ENCODE results near the gene GTPBP4.

The GTPBP4 gene

DNA sequence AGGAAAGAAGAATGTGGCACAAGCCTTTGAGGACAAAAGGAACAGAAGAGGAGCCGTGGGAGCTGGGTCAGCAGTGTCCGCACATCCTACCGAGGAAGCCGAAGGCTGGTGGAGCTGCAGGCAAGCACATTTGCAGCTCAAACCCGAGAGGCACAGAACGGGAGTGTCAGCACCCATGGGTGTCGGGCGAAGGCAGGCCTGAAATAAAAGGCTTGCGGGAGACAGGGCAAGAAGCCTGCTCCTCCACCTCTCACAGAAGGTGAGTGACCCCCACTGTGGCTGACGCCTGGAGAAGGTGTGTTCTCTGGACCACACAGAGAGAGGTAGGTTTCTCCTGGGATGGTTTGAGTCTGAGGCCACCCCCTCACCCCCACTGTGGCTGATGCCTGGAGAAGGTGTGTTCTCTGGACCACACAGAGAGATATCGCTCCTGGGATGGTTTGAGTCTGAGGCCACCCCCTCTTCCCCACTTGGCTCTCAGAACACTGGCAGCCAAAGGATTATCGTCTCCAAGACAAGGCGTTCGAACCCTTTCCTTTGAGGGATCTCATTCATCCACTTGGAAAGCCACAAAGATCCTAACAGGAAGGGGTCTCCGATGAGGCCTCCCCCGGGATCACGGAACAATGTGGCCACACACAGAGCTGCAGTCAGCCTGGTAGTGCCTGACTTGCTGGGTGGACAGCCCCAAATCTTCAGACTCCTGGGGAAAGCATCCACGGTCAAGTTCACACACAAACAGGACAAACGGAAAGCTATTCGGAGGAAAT lies 21.6 kb upstream of the GTPBP4 start:
- no peak for DNase-seq (ENCODE audit: low read depth)

DNA sequence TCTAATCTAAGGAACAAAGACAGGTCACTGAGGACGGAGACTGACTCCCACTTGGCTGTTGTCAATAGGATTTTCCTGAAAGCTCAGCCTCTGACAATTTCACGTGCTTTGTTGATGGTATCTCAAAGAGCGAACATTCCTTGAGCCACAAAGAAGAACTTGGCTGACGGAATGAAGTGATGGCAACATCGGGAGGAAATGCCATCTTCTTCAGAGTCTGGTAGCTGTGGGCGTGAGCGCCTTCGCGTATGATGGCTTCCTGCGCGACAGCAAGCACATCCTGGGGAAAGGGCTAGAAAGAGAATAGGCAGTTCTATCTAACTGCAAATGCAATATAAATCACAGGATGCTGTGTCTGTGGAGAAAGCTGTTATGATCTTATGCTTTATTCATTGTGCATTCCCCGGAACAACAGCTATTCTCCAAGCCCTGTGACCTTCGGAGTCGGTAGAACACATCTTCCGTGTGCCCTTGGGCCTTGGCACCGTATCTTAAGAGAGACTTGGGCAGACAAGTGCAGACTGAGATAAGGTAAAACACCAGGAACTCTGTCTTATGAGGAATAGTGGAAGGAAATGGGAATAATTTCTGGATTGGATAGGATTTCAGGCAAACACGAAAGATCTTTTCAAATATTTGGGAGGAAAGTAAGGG lies 19.6 kb upstream of the GTPBP4 start:
- no peak for DNase-seq (ENCODE audit: low read depth)

DNA sequence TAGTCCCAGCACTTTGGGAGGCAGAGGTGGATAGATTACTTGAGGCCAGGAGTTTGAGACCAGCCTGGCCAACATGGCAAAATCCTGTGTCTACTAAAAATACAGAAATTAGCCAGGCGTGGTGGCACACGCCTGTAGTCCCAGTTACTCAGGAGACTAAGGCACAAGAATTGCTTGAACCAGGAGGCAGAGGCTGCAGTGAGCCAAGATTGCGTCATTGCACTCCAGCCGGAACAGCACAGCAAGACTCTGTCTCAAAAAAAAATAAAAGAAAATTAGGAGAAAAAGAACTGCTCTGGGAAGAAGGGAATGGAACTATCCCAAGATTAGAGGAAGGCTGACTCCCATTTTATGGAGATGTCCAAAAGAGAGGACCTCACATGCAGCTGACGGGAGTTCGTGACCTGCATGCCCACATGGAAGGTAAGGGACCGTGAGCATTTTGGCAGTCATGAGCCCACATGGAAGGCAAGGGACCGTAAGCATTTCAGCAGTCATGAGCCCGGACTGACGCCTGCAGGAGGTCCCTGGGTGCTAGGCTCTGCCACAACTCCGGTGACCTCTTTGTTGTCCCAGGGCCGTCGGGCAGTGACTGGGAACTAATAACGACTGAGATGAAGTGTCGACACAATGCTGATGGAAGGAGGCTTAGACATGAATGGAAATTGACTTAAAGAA lies 18.6 kb upstream of the GTPBP4 start:
- no peak for DNase-seq (ENCODE audit: low read depth)

DNA sequence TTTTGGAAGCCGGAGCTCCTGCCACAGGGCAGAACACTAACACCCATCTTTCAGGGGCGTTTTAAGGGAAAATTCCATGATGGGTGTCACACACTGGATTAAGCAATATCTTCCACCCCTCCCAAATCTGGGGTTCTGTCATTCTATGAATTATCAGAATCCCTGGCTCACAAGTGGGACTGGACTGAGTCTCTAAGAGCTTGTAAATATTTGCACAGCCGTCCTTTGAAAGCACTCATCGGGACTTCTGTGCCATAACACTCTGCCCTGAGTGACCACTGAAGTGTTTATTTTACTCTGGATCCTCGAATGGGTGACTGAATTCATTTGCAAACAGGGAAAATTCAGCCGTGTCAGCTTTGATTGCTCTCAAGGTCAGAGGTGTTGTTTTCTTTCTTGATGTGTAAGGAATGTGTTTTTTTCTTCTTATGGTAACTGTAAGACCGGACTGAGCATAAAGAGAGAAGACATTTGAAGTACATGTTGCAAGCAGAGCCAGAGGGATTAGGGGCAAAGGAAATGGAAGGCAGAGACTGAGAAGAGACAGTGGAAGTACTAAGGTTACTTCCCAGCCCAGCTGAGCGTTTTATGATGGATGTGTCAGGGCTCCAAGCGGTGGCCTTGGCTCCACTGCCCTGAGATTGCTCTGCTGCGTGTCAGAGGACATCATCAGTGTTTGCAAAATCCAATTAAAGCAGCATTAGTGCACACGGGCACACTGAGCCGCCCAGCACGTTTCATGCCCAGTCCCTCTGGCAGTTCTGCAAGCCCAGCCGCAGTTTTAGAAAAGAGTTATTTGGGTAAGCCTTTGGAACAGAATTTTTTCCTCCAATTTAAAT lies 17.7 kb upstream of the GTPBP4 start:
- DNase-seq (ENCODE audit: low read depth), result no peak

DNA sequence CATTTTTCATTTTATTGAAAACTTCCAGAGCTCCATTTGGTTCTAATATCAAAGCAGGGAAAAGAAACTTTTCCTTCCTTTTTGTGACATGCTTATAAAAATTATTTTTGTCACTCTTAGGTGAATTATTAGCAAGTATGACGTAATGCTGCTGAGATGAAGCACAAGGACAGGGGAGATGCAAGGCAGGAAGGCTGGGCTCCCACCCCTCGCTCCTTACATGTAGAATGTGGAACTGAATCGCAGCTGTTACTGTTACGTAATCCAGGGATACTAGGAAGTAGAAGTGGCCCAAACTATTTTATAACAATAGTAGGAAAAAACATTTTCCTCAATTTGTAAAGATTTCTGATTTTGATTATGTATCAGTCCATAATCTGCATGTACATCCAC lies 17.1 kb upstream of the GTPBP4 start:
- DNase-seq (ENCODE audit: low read depth), result no peak

DNA sequence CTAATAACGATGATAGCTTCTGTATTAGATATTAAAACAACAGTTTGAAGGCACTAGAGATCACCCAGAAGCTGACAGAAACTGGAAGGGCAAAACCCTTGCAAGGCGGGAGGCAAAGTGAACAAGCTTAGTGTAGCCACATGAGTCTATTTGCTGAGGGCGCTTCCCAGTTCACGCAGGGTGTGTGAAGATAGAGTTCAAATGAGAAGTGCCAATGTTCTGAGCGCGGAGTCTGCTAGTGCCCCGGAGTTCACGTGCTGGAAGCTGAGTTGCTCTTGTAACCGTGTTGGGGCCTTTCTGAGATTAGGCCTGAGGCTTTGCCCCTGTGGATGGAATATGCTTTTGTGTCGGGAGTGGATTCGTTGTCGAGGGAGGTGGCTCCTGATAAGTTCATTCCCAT lies 16.6 kb upstream of the GTPBP4 start:
- no peak for DNase-seq (ENCODE audit: low read depth)

DNA sequence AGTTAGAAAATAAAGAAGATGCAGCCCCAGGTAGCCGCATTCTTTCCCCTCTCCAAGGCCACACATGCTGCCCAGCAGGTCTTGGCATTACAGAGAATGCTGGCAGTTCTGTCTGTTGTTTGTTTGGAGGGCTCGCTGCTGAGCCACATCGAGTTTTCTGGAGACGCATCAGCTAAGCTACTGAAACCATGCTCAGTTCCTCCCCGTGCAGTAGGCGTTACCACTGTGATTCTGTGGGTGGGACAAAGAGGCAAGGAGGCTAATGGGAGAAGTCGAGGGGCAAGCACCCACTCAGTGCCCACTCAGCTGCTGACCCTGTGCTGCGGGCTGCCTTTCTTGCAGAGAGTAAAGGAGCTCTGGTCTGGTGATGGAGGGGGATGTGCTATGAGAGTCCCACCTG lies 15.5 kb upstream of the GTPBP4 start:
- DNase-seq (ENCODE audit: low read depth), result no peak

DNA sequence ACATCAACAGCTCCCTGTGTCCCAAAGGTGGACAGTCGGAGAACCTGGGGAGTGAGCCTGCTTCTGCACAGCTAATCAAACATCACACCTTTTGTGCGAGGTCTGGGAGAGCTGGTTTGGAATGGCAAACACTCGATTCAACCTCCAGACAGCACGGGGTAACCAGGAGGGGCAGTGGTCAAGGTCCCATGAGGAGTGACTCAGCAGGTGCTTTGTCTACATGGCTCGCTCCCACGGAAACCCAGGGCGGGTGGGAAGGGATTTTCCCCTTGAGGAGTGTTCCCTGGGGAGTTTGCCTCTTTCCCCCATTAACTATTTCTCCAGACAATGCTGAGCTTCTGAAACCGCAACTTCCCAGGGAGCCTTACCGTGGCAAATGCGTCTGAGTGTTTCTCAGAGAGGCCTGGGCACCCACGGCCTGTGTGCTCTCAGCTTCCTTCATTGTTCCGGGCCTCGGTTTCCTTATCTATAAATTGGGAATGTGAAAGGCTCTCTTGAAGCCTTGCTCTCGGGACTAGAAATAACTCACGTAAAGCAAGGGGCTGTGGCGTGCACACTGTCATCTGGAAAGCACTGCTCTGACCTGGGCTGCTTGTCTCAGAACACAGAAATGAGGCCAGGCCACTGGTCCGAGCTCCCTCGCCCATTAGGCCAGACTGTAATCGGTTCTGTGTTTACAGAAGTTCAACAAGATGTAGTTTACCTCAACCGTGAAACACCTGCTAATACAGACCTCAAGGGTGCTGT lies 14.0 kb upstream of the GTPBP4 start:
- no peak for DNase-seq (ENCODE audit: low read depth)

DNA sequence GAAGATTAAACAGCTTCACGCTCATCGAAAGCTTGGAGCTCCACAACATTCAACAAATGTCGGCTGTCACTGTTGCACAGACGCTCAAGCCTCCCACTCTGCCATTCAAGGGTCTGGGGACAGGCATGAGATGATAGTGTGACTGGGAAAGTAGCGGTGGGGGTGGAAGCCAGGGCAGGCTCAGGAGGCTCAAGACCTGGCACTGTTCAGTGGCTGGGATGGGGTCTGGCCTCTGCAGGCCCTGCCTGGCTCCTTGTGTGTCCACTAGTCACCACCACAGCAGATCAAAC lies 13.5 kb upstream of the GTPBP4 start:
- no peak for DNase-seq (ENCODE audit: low read depth)

DNA sequence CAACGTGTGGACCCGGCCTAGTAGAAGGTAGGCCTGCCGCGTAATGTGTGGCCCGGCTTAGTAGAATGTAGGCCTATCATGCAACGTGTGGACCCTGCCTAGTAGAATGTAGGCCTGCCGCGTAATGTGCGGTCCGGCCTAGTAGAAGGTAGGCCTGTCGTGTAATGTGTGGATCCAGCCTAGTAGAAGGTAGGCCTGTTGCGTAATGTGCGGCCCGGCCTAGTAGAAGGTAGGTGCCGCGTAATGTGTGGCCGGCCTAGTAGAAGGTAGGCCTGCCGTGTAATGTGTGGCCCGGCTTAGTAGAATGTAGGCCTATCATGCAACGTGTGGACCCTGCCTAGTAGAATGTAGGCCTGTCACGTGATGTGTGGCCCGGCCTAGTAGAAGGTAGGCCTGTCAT lies 11.9 kb upstream of the GTPBP4 start:
- no peak for DNase-seq (ENCODE audit: low read depth)

DNA sequence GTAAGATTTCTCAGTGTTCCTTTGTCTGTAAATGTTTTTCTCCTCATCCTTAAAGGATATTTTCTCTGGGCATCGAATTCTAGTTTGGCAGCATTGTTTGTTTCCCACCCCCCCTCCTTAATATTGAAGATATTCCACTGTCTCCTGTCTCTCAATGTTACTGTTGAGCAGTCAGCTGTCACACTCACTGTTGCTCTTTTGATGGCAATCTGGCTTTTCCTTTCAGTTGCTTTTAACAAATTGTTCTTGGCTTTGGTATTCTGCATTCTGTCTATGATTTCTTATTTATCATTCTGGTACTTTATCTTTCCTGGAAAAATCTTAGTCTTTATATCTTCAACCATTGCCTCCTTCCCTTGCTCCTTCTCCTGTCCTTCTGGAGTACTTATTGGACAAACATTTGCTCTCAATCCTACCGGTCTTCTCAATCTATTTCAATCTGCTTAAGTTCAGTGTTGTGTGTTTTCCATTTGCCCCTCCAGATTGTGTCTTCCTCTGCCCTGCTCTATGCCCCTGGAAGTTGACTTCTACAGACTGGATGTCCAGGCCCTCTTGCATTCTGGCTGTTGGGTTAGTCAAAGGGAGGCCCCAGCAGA lies 9.3 kb upstream of the GTPBP4 start:
- no peak for DNase-seq (ENCODE audit: low read depth)

DNA sequence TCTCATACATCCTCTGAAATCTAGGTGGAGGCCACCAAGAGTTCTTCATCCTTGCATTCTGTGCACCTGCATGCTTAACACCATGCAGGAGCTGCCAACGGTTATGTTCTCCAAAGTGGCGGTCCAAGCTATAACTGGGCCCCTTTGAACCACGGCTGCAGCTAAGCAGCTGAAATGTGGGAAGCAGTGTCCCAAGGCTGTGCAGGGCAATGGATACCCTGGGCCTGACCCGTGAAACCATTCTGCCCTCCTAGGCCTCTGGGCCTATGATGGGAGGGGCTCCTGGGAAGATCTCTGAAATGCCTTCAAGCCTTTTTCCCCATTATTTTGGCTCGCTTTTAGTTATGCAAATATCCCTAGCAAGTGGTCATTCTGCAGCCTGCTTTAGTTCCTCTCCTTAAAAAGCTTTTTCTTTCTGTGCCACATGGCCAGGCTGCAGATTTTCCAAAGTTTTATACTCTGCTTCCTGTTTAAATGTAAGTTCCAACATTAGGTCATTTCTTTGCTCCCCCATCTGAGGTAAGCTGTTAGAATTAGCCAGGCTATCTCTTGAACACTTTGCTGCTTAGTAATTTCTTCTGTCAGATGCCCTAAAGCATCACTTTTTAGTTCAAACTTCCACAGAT lies 7.7 kb upstream of the GTPBP4 start:
- no peak for DNase-seq (ENCODE audit: low read depth)

DNA sequence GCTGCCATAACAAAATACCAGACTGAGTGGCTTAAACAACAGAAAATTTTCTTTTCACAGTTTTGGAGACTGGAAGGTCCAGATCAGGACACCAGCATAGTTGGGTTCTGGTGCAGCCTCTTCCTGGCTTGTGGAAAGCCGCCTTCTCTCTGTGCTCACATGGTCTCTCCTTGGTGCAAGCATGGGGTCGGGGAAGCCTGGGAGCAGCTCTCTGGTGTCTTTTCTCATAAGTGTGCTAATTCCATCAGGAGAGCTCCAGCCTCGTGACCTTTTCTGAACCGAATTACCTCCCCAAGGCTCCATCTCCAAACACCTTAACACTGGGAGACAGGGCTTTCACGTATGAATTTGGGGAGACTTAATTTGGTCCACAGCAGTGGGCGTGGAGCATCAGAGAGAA lies 4.8 kb upstream of the GTPBP4 start:
- DNase-seq (ENCODE audit: low read depth), result no peak

DNA sequence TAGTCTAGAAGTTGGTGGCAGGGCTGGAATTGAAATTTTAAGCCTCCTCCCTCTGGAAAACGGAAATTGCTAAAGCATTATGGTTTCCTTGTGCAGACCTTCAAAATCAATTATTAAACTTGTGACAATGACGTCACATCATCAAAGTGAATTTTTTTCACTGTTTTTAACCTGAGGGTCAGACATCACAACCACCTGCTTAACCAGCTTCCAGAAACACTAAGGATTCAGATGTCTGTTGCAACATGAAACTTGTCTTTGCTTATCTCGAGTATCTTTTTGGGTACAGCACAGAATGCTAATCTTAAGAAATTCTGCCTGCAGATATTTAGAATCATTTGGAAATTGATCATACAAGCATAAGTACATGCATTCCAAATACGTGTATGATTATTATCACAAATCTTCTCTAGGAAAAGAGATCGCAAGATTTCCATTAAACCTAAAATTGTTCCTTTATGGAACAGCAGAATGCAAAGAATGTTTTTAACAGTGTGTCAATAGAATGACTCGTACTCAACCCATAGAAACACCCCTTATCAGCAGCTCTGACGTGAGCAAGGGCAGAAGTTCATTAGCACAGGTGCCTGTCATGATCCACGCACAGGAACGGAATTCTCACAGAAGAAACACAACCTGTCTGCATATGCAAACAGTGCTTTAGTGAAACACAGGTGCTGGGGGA lies 4.1 kb upstream of the GTPBP4 start:
- no peak for DNase-seq (ENCODE audit: low read depth)

DNA sequence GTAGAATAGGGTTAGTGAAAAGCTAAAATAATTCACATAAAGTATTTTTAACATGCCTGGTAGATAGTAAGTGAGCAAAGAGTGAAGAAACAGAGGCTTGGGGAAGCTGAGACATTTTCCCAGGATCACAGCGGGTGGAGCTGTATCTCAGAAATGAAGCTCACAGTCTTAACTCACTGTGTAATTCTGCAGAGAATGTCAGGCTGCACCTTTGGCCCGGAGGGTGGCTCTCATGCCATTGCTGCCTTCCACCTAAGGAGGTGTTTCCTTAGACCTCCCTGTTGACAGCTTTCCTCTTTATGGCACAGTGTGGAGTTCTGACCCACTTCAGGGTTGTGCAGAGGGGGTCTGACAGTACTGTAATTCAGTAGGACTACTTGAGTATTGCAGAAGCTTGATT lies 2.9 kb upstream of the GTPBP4 start:
- no peak for DNase-seq (ENCODE audit: low read depth)

DNA sequence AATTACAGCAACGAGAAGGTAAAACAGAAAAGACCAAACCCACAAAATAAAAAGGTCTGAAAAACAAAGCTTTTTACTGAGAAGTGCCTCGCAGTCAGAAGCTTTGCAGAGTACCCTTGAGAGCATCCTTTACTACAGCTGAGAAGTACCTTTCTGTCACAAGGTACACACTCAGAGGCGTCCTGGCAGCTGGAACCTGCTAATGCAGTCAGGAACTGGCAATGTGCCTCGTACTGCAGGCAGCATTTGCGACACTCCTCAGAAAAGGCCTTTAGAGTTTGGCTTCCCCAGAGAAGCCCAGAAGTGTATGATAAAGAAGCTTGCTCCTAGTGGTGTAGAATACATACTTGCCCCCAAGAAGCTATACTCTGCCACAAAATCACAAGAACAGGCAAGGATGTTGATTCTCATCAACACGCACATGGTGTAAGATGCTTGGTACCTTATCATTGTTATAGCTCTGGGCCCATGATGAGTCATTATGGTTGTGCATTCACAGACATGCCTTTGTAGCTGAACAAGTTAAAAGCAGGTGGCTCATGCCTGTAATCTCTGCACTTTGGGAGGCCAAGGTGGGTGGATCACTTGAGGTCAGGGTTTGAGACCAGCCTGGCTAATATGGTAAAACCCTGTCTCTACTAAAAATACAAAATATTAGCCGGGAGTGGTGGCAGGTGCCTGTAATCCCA lies 2.0 kb upstream of the GTPBP4 start:
- no peak for DNase-seq (ENCODE audit: low read depth)

DNA sequence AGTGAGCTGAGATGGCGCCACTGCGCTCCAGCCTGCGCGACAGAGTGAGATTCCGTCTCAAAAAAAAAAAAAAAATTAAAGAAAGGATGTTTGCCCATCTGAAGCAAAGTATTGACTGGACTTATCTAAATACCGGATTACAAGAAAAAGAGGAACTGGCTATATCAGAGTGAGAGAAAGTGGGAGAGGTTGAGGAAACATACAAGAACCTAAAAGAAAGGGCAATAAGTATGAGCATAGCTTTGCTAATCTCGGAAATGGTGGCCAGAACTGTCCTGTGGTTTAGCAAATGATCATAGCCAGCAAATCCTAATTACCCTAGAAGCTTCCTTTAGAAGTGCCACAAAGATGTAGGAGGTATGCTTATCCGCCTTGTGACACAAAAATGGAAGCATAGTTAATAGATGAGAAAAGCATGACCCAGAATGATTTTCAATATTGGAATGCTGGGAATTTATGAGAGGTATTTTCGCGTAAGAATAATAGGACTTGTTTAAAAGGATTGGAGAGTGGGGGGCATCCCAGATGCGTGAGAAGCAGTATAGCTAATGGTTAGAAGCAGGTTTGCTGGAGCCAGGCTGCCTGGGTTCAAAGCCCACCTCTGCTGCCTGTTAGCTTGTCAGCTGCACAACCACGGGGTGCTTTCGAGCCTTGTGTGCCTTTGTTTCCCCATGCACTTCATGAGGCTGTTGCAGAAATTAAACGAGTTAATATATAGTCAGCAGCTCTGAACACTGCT lies 1.2 kb upstream of the GTPBP4 start:
- DNase-seq (ENCODE audit: low read depth), result peak; percentile 69

DNA sequence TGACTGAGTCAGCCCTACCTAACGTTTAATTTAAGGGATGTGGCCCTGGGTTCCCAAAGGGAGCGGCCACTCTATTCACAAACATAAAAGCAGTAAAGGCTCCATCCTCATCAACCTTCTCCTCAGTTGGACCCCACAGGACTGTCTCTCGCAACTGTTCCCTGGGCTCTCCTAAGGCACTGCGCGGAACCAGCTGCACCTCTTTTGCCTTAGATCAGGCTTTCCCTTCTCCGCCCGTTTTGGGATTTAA lies 689 bp upstream of the GTPBP4 start:
- no peak for DNase-seq (ENCODE audit: low read depth)

All from GM04503 (cell line).